NCI-H526 (cell line): ENCODE data around the gene ZNF532.
"Not testable (repeated sequence)": the region's sequence is repeated elsewhere in the genome, so short reads cannot be mapped to it uniquely, and the experiment has no call there.

Experiments used
- DNase-seq, 2 experiments: peaks; one replicate each; lab custom pipeline; 2025; lab: John Stamatoyannopoulos, UW

ZNF532 gene

GRCh38 chr18:58850786-58851469 is 13.7 kb upstream of the ZNF532 start:
- DNase-seq, result no peak

- no peak for DNase-seq
Observed at GRCh38 chr18:58851856-58852255, 12.8 kb upstream of the ZNF532 start.

- no peak for DNase-seq
Observed at GRCh38 chr18:58852629-58853028, 12.0 kb upstream of the ZNF532 start.

GRCh38 chr18:58853561-58853960 is 11.1 kb upstream of the ZNF532 start:
- DNase-seq, result no peak

GRCh38 chr18:58855521-58855920 is 9.2 kb upstream of the ZNF532 start:
- not testable (repeated sequence) for DNase-seq

GRCh38 chr18:58856881-58857280 is 7.8 kb upstream of the ZNF532 start:
- DNase-seq, result no peak

GRCh38 chr18:58858591-58859468 is 5.8 kb upstream of the ZNF532 start:
- no peak for DNase-seq

GRCh38 chr18:58859907-58860306 is 4.8 kb upstream of the ZNF532 start:
- DNase-seq, result no peak

- no peak for DNase-seq
Observed at GRCh38 chr18:58860747-58861231, 3.9 kb upstream of the ZNF532 start.

GRCh38 chr18:58861353-58861752 is 3.3 kb upstream of the ZNF532 start:
- no peak for DNase-seq

GRCh38 chr18:58861861-58862301 is 2.8 kb upstream of the ZNF532 start:
- DNase-seq, result no peak

GRCh38 chr18:58862356-58862755 is 2.3 kb upstream of the ZNF532 start:
- DNase-seq, result no peak

GRCh38 chr18:58862851-58863538 is 1.7 kb upstream of the ZNF532 start:
- DNase-seq, result peak in 1 of 2 experiments; percentile 63

GRCh38 chr18:58863539-58864145 is 1.0 kb upstream of the ZNF532 start:
- peak in 1 of 2 experiments; percentile 73 for DNase-seq

GRCh38 chr18:58865033-58865590 is 435 bp downstream of the ZNF532 start:
- DNase-seq, result peak in 1 of 2 experiments; percentile 49

- peak in 1 of 2 experiments; percentile 49 for DNase-seq
Observed at GRCh38 chr18:58865701-58866065, 1.0 kb downstream of the ZNF532 start.

GRCh38 chr18:58866066-58866772 is 1.5 kb downstream of the ZNF532 start:
- no peak for DNase-seq

- DNase-seq, result no peak
Observed at GRCh38 chr18:58866773-58867150, 2.1 kb downstream of the ZNF532 start.

- DNase-seq, result no peak
Observed at GRCh38 chr18:58867281-58867961, 2.7 kb downstream of the ZNF532 start.

- no peak for DNase-seq
Observed at GRCh38 chr18:58868440-58868839, 3.8 kb downstream of the ZNF532 start.
